RWPE2 (cell line): Measurements from ENCODE around the gene RHBDD2.
"Not testable (repeated sequence)": the region's sequence is repeated elsewhere in the genome, so short reads cannot be mapped to it uniquely, and the experiment has no call there.

Experiments
- ATAC-seq: fragments of 200-7000 bp; cut with Tn5 transposase; 3 replicates; pipeline ENCODE4 v1.9.1; 2021; ENCODE audit warnings: low read depth
- DNase-seq: peaks from one replicate; pipeline ENCODE4 v3.0.0-alpha.2; 2020; ENCODE audit warnings: low spot score
- H3K27ac ChIP-seq: fragments of 450-650 bp; 2 replicates; pipeline ENCODE4 v1.5.1; 2017; ENCODE audit warnings: mild to moderate bottlenecking; ENCODE audit not compliant: poor library complexity, severe bottlenecking
- H3K27me3 ChIP-seq: fragments of 250-450 bp; sonication (Bioruptor Pico); 2 replicates; pipeline ENCODE4 v1.5.1; 2021; ENCODE audit warnings: mild to moderate bottlenecking, moderate library complexity; ENCODE audit not compliant: insufficient read depth, poor library complexity, severe bottlenecking
- H3K36me3 ChIP-seq: fragments of 250-450 bp; sonication (Bioruptor Pico); 2 replicates; pipeline ENCODE4 v1.5.1; 2020; ENCODE audit warnings: low read depth, mild to moderate bottlenecking, moderate library complexity
- H3K4me1 ChIP-seq: fragments of 250-450 bp; sonication (Bioruptor Pico); 2 replicates; pipeline ENCODE4 v1.5.1; 2021; ENCODE audit warnings: mild to moderate bottlenecking, moderate library complexity; ENCODE audit not compliant: insufficient read depth, poor library complexity, severe bottlenecking
- H3K4me3 ChIP-seq: fragments of 250-450 bp; sonication (Bioruptor Pico); 2 replicates; pipeline ENCODE4 v1.5.1; 2021; ENCODE audit warnings: mild to moderate bottlenecking, moderate library complexity; ENCODE audit not compliant: severe bottlenecking
- H3K9me3 ChIP-seq: fragments of 250-450 bp; sonication (Bioruptor Pico); 2 replicates; pipeline ENCODE4 v1.5.1; 2021; ENCODE audit warnings: mild to moderate bottlenecking, moderate library complexity; ENCODE audit not compliant: severe bottlenecking
- TF ChIP-seq, protein P1 (sequence below): fragments of 450-650 bp; IDR thresholded peaks from one replicate; pipeline ENCODE4 v1.5.1; 2017; ENCODE audit warnings: mild to moderate bottlenecking, moderate library complexity; ENCODE audit not compliant: poor library complexity, severe bottlenecking

RHBDD2 gene

DNA sequence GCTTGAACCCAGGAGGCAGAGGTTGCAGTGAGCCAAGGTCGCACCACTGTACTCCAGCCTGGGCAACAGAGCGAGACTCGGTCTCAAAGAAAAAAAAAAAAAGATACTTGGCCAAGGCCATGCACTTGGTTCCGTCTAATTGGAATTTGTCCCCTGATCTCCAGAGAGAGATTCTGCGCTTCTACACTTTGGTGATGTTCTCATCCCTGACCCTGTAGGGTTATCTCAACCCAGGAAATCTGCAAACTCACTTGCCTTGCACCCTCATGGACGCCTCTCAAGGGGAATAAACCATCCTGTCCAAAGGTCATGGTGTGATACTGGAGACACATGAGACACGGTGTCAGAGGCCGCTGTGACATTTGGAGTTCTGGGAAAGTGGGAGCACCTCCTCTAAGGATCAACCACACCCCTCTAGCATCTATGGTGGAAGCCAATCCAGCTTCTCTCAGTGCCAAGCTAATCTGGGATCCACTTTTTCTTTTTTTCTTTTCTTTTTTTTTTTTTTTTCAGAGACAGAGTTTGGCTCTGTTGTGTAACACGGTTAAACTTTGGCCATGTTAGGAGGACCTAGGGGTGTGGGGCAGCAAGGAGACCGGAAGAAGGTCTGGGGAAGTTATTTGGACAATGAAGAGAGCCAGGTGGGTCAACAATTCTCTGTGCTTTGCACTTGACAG lies 28.3 kb downstream of the RHBDD2 start:
- Histone ChIP-seq H3K27me3 (no peaks in the 10 kb centered on the region), H3K4me3 (no peak overlapping the region), H3K27ac (no peak overlapping the region), H3K36me3 (no peaks in the 10 kb centered on the region), H3K9me3 (no peaks in the 10 kb centered on the region), H3K4me1 (no peaks in the 10 kb centered on the region)
- TF ChIP-seq, protein P1, sequence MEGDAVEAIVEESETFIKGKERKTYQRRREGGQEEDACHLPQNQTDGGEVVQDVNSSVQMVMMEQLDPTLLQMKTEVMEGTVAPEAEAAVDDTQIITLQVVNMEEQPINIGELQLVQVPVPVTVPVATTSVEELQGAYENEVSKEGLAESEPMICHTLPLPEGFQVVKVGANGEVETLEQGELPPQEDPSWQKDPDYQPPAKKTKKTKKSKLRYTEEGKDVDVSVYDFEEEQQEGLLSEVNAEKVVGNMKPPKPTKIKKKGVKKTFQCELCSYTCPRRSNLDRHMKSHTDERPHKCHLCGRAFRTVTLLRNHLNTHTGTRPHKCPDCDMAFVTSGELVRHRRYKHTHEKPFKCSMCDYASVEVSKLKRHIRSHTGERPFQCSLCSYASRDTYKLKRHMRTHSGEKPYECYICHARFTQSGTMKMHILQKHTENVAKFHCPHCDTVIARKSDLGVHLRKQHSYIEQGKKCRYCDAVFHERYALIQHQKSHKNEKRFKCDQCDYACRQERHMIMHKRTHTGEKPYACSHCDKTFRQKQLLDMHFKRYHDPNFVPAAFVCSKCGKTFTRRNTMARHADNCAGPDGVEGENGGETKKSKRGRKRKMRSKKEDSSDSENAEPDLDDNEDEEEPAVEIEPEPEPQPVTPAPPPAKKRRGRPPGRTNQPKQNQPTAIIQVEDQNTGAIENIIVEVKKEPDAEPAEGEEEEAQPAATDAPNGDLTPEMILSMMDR: no peak
- DNase-seq (no peak), ATAC-seq (no peak)

DNA sequence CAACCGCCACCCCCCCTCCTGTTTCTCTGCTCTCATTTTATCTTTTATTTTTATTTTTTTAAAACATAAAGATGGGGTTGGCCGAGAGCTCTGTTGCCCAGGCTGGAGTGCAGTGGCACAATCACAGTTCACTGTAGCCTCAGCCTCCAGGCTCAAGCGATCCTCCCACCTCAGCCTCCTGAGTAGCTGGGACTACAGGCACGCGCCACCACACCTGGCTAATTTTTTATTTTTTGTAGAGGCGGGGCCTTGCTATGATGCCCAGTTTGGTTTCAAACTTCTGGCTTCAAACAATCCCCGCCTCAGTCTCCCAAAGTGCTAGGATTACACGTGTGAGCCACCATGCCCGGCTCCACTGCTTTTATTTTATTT lies 28.8 kb downstream of the RHBDD2 start:
- H3K4me1 ChIP-seq, H3K27me3 ChIP-seq, H3K36me3 ChIP-seq, H3K27ac ChIP-seq, DNase-seq, H3K9me3 ChIP-seq, H3K4me3 ChIP-seq, ATAC-seq: not testable (repeated sequence)

DNA sequence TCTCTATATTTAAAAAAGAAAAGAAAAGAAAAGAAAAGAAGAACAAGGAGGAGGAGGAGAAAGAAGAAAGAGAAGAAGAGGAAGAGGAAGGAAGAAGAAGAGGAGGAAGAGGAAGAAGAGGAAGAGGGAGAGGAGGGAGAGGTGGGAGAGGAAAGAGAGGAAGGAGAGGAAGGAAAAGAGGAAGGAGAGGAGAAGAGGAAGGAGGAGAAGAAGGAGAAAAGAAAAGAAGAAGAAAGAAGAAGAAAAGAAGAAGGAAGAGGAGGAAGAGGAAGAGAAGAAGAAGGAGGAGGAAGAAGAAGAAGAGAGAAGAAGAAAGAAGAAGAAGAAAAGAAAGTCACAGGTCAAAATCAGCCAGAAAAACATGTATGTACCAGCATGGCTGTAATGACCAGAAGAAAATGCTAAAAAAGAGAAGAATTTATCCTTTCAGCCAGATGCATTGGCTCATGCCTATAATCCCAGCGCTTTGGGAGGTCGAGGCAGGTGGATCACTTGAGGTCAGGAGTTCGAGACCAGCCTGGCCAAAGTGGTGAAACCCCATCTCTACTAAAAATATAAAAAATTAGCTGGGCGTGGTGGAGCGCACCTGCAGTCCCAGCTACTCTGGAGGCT lies 30.8 kb downstream of the RHBDD2 start:
- TF ChIP-seq, protein P1: no peak
- Histone ChIP-seq H3K36me3 (no peaks in the 10 kb centered on the region), H3K9me3 (no peaks in the 10 kb centered on the region), H3K4me1 (no peaks in the 10 kb centered on the region), H3K27me3 (no peaks in the 10 kb centered on the region), H3K27ac (no peak overlapping the region), H3K4me3 (no peak overlapping the region)
- ATAC-seq: no peak
- no peak for DNase-seq

DNA sequence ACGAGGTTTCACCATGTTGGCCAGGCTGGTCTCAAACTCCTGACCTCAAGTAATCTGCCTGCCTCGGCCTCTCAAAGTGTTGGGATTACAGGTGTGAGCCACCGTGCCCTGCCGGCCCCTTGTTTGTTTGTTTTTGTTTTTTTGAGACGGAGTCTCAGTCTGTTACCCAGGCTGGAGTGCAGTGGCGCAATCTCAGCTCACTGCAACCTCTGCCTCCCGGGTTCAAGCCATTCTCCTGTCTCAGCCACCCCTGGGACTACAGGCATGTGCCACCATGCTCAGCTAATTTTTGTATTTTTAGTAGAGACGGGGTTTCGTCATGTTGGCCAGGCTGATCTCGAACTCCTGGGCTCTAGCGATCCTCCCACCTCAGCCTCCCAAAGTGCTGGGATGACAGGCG lies 32.4 kb downstream of the RHBDD2 start:
- H3K4me3 ChIP-seq, H3K27ac ChIP-seq, H3K36me3 ChIP-seq, ATAC-seq, DNase-seq, H3K4me1 ChIP-seq, H3K27me3 ChIP-seq, H3K9me3 ChIP-seq: not testable (repeated sequence)

DNA sequence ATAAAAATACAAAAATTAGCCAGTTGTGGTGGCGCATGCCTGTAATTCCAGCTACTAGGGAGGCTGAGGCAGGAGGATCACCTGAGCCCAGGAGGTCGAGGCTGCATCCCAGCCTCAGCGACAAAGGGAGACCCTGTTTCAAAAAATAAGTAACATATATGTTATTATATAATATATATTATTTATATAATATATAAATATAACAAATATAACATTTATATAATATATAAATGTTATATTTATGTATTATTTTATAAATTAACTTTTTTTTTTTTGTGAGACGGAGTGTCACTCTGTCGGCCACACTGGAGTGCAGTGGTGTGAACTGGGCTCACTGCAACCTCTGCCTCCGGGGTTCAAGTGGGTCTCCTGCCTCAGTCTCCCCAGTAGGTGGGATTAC lies 34.6 kb downstream of the RHBDD2 start:
- H3K4me1 ChIP-seq: no peaks in the 10 kb centered on the region
- H3K36me3 ChIP-seq: no peaks in the 10 kb centered on the region
- DNase-seq (no peak), ATAC-seq (no peak)
- TF ChIP-seq, protein P1: no peak
- H3K27me3 ChIP-seq: no peaks in the 10 kb centered on the region
- no peak overlapping the region for H3K27ac ChIP-seq
- H3K4me3 ChIP-seq: no peak overlapping the region
- no peaks in the 10 kb centered on the region for H3K9me3 ChIP-seq

DNA sequence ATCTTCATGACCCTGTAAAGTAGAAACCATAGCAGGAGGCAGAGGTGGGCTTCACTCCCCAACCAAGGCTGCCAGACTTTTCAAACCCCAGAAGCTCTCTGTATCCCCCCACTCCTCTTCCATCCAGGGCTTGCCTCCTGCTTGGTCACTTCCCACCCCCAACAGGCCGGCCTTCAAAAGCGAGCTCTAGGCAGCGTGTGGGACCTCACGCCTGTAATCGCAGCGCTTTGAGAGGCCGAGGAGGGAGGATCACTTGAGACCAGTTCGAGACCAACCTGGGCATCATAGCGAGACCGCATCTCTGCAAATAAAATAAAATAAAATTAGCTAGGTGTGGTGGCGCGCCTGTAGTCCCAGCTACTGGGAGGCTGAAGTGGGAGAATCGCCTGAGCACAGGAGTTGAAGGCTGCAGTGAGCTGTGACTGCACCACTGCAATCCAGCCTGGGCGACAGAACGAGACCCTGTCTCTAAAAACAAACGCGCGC lies 35.4 kb downstream of the RHBDD2 start:
- H3K9me3 ChIP-seq: no peaks in the 10 kb centered on the region
- H3K4me3 ChIP-seq: peak overlapping the region; percentile 91
- H3K36me3 ChIP-seq: no peaks in the 10 kb centered on the region
- peak overlapping the region; percentile 31 for H3K27ac ChIP-seq
- DNase-seq (no peak), ATAC-seq (peak; percentile 22)
- no peaks in the 10 kb centered on the region for H3K27me3 ChIP-seq
- no peaks in the 10 kb centered on the region for H3K4me1 ChIP-seq
- TF ChIP-seq, protein P1: no peak
